ENCODE measurements around the gene MDH2.

MDH2 gene

DNA sequence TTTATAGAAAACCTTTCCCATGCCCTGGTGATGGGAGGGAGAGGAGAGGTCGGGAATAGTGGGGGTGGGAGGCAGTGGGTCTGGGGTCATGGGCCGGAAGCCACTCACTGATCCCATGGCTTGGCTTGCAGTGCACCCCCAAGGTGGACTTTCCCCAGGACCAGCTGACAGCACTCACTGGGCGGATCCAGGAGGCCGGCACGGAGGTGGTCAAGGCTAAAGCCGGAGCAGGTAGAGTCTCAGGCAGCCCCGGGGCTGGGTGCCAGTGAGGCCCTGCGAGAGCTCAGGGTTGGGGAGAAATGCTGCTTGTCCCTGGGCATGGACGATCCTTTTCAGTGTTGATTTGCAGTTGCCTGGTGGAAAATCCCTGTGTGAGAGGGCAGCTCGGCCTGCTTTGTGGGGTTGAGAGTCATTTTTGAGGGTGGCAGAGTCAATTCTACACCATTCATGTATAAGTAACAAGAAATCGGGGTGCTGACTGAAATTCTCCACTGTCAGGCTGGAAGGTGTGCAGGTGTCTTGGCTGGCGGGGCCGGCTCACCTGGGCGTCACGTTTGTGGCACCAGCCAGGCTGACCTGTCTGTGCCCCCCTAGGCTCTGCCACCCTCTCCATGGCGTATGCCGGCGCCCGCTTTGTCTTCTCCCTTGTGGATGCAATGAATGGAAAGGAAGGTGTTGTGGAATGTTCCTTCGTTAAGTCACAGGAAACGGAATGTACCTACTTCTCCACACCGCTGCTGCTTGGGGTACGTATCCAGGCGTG lies 16.5 kb downstream of the MDH2 start:
- no peaks in the 10 kb centered on the region for H3K9me3 ChIP-seq (ENCODE audit: insufficient read depth, low read length)
- TF ChIP-seq ZNF274 (IDR thresholded peaks at IDR 0.05; ENCODE audit: low read depth, low read length) (no peak), SUZ12 (IDR thresholded peaks at IDR 0.05; ENCODE audit: extremely low read depth, insufficient read depth, insufficient read length) (no peak), YY1 (IDR thresholded peaks at IDR 0.05; ENCODE audit: insufficient read depth, insufficient read length) (no peak)
- no peak for DNase-seq (ENCODE audit: low read depth, low spot score)
- H3K36me3 ChIP-seq (ENCODE audit: insufficient read depth, insufficient read length, low read length), result peaks cover 76% of the 10 kb centered on the region
- no peak overlapping the region for H3K4me3 ChIP-seq (ENCODE audit: insufficient read length, low read depth)
- H3K4me1 ChIP-seq (ENCODE audit: insufficient read depth, insufficient read length), result no peaks in the 10 kb centered on the region
- no peaks in the 10 kb centered on the region for H3K27me3 ChIP-seq (ENCODE audit: insufficient read depth, insufficient read length)
- no peak overlapping the region for H3K9ac ChIP-seq (ENCODE audit: insufficient read length, low read depth)

DNA sequence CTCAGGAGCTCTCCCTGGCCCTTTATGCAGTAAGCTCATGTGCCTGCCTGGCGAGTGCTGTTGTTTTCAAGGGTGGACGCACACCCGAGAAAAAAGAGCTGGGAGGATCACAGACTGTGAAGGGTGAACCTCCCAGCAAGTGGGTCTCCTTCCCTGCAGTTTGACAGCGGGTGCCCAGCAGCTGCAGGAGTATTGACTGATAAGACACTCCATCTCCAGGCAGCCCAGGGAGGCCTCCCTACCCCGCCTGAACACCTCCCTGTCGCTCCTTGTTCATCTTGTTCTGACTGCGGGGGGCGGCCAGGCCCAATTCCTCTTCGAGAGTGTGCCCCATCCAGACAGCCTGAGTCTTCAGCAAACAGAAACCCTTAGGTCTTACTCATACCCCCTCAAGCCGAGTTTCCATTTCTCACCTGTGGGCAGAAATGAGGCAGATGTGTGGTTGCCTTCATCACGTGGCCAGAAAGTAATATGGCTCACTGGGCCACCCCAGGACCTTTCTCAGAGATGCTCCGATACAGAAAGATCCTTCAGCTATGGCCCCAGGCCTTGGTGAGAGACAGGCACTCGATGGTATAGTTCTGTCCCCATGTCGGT lies 17.2 kb downstream of the MDH2 start:
- Histone ChIP-seq H3K27me3 (ENCODE audit: insufficient read depth, insufficient read length) (no peaks in the 10 kb centered on the region), H3K36me3 (ENCODE audit: insufficient read depth, insufficient read length, low read length) (peaks cover 69% of the 10 kb centered on the region), H3K9ac (ENCODE audit: insufficient read length, low read depth) (no peak overlapping the region), H3K9me3 (ENCODE audit: insufficient read depth, low read length) (no peaks in the 10 kb centered on the region), H3K4me1 (ENCODE audit: insufficient read depth, insufficient read length) (no peaks in the 10 kb centered on the region), H3K4me3 (ENCODE audit: insufficient read length, low read depth) (no peak overlapping the region)
- no peak for DNase-seq (ENCODE audit: low read depth, low spot score)
- TF ChIP-seq SUZ12 (IDR thresholded peaks at IDR 0.05; ENCODE audit: extremely low read depth, insufficient read depth, insufficient read length), result no peak
- no peak for TF ChIP-seq YY1 (IDR thresholded peaks at IDR 0.05; ENCODE audit: insufficient read depth, insufficient read length)
- no peak for TF ChIP-seq ZNF274 (IDR thresholded peaks at IDR 0.05; ENCODE audit: low read depth, low read length)

DNA sequence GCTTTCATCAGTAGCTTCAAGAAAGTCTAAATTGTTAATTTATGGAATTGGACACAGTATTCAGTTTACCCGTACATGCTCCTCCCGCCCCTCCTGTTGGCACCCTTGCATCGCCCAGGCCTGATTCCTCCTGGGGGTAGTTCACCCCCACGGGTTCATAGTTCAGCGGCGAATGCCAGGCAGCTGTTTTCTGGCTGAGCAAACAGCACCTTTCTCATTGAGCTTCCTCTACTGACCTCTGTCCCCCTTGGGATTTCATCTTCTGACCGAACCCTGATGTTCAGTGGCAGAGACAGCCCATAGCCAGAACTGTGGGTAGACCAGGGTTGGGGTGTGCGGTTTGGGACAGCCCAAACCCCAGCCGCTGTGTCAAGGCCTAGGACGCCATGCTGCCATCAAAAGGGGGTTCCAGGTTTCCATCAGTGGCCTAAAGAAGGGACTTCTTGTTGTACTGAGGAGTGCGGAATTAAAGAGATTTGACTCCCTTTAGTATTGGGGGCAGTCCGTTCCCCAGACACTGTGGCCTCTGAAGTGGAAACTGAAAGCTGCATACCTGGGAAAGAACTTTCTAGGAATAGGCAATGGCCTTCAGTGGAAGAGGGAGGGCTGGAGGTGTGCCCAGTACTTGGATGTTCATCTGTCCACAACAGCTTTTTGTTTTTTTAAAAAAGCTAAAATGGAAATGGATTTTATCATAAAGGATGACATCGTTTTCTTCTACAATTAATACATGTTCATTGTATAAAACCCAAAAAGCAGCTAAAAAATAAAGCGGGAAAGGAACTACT lies 19.0 kb downstream of the MDH2 start:
- Histone ChIP-seq H3K36me3 (ENCODE audit: insufficient read depth, insufficient read length, low read length) (peaks cover 51% of the 10 kb centered on the region), H3K4me3 (ENCODE audit: insufficient read length, low read depth) (no peak overlapping the region), H3K9ac (ENCODE audit: insufficient read length, low read depth) (no peak overlapping the region), H3K9me3 (ENCODE audit: insufficient read depth, low read length) (peaks cover 2% of the 10 kb centered on the region; the same call in 1 of the 2 replicates), H3K4me1 (ENCODE audit: insufficient read depth, insufficient read length) (no peaks in the 10 kb centered on the region), H3K27me3 (ENCODE audit: insufficient read depth, insufficient read length) (no peaks in the 10 kb centered on the region)
- TF ChIP-seq ZNF274 (IDR thresholded peaks at IDR 0.05; ENCODE audit: low read depth, low read length) (no peak), YY1 (IDR thresholded peaks at IDR 0.05; ENCODE audit: insufficient read depth, insufficient read length) (no peak), SUZ12 (IDR thresholded peaks at IDR 0.05; ENCODE audit: extremely low read depth, insufficient read depth, insufficient read length) (no peak)
- DNase-seq (ENCODE audit: low read depth, low spot score), result no peak

DNA sequence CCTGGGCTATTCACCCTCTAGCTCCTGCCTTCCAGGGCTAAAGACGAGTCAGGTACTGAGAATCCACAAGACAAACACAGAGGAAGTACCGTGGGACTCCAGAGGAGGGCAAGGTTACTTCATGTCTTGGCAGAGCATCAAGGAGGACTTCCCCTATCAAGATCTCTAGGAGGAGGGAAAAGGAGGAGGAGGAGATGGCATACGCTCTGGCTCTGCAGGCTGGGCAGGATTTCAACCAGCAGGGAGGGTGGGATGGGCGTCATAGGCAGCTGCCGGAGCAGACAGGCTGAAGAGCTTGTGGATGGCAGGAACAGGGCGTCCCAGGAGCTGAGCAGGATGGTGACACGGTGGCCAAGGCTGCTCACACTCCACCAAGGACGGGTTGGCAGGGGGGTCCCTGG lies 21.3 kb downstream of the MDH2 start:
- no peak overlapping the region for H3K9ac ChIP-seq (ENCODE audit: insufficient read length, low read depth)
- H3K36me3 ChIP-seq (ENCODE audit: insufficient read depth, insufficient read length, low read length), result peaks cover 29% of the 10 kb centered on the region
- no peak overlapping the region for H3K4me3 ChIP-seq (ENCODE audit: insufficient read length, low read depth)
- DNase-seq (ENCODE audit: low read depth, low spot score), result peak; percentile 68
- H3K27me3 ChIP-seq (ENCODE audit: insufficient read depth, insufficient read length), result no peaks in the 10 kb centered on the region
- TF ChIP-seq YY1 (IDR thresholded peaks at IDR 0.05; ENCODE audit: insufficient read depth, insufficient read length) (no peak), SUZ12 (IDR thresholded peaks at IDR 0.05; ENCODE audit: extremely low read depth, insufficient read depth, insufficient read length) (no peak), ZNF274 (IDR thresholded peaks at IDR 0.05; ENCODE audit: low read depth, low read length) (no peak)
- no peaks in the 10 kb centered on the region for H3K4me1 ChIP-seq (ENCODE audit: insufficient read depth, insufficient read length)
- H3K9me3 ChIP-seq (ENCODE audit: insufficient read depth, low read length), result peaks cover 9% of the 10 kb centered on the region; the same call in 1 of the 2 replicates

DNA sequence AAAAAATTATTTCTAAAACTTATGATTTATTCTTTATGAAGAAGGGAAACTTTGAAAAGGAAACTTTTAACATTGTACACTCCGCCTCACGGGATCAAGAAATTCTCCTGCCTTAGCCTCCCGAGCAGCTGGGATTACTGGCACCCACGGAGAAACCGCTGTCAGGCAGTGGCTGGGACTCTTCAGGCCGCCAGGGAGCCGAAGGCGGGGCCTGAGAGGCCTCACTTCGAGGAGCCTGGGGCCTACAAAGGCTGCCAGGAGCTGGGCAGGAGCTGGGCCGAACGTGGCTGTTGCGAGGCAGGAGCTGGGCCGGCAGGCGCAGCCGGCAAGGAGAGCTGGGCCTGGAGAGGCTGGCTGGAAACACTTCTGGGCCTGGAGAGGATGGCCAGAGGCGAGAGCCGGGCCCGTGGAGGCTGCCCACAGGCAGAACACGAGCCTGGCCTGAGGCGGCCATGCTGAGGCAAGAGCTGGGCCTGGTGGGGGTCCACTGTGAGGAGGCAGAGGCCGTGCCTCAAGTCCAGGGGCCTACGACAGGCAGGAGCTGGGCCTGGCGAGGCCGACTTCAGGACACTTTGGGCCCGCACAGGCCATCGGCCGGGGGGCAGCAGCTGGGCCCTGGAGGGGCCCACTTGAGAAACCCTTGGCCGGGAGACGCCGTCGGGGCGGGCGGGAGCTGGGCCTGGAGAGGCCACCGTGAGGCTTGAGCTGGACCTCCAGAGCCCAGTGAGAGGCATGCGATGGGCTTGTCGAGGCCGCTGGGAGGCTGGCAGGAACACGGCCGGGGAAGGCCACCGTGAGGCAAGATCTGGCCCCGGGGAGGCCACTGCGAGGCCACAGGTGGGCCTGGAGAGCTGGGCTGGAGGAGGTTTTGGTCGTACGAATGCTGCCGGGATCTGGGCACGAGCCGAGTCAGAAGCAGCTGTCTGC lies 23.7 kb downstream of the MDH2 start:
- H3K27me3 ChIP-seq (ENCODE audit: insufficient read depth, insufficient read length), result no peaks in the 10 kb centered on the region
- peaks cover 9% of the 10 kb centered on the region; the same call in 1 of the 2 replicates for H3K9me3 ChIP-seq (ENCODE audit: insufficient read depth, low read length)
- DNase-seq (ENCODE audit: low read depth, low spot score), result no peak
- no peak overlapping the region for H3K4me3 ChIP-seq (ENCODE audit: insufficient read length, low read depth)
- H3K36me3 ChIP-seq (ENCODE audit: insufficient read depth, insufficient read length, low read length), result peaks cover 6% of the 10 kb centered on the region
- peak overlapping the region; percentile 32 for H3K9ac ChIP-seq (ENCODE audit: insufficient read length, low read depth)
- H3K4me1 ChIP-seq (ENCODE audit: insufficient read depth, insufficient read length), result no peaks in the 10 kb centered on the region
- TF ChIP-seq ZNF274 (IDR thresholded peaks at IDR 0.05; ENCODE audit: low read depth, low read length) (no peak), YY1 (IDR thresholded peaks at IDR 0.05; ENCODE audit: insufficient read depth, insufficient read length) (no peak), SUZ12 (IDR thresholded peaks at IDR 0.05; ENCODE audit: extremely low read depth, insufficient read depth, insufficient read length) (no peak)

DNA sequence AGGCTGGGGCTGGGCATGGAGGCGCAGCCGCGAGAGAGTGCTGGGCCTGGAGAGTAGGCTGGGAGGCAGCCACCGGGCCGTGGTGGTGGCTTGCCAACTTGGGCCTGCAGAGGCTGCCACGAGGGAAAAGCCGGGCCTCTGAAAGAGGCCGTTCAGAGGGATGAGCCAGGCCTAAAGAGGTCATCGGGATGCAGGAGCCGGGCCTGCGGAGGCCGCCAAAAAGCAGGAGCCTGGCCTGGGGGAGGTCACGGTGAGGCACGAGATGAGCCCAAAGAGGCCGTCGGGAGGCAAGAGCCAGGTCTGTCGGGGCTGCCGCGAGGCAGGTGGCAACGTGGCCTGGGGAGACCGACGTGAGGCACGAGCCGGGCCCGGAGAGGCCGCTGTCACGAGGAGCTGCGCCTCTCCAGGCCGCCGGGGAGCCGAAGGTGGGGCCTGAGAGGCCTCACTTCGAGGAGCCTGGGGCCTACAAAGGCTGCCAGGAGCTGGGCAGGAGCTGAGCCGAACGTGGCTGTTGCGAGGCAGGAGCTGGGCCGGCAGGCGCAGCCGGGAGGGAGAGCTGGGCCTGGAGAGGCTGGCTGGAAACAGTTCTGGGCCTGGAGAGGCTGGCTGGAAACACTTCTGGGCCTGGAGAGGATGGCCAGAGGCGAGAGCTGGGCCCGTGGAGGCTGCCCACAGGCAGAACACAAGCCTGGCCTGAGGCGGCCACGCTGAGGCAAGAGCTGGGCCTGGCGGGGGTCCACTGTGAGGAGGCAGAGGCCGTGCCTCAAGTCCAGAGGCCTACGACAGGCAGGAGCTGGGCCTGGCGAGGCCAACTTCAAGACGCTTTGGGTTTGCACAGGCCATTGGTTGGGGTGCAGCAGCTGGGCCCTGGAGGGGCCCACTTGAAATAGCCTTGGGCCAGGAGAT lies 24.6 kb downstream of the MDH2 start:
- TF ChIP-seq ZNF274 (IDR thresholded peaks at IDR 0.05; ENCODE audit: low read depth, low read length), result no peak
- TF ChIP-seq YY1 (IDR thresholded peaks at IDR 0.05; ENCODE audit: insufficient read depth, insufficient read length), result no peak
- no peak for TF ChIP-seq SUZ12 (IDR thresholded peaks at IDR 0.05; ENCODE audit: extremely low read depth, insufficient read depth, insufficient read length)
- DNase-seq (ENCODE audit: low read depth, low spot score), result no peak
- Histone ChIP-seq H3K9ac (ENCODE audit: insufficient read length, low read depth) (no peak overlapping the region), H3K27me3 (ENCODE audit: insufficient read depth, insufficient read length) (no peaks in the 10 kb centered on the region), H3K9me3 (ENCODE audit: insufficient read depth, low read length) (peaks cover 9% of the 10 kb centered on the region; the same call in 1 of the 2 replicates), H3K4me3 (ENCODE audit: insufficient read length, low read depth) (no peak overlapping the region), H3K36me3 (ENCODE audit: insufficient read depth, insufficient read length, low read length) (no peaks in the 10 kb centered on the region), H3K4me1 (ENCODE audit: insufficient read depth, insufficient read length) (no peaks in the 10 kb centered on the region)

All from NT2/D1 (cell line).